K562 (cell line): Measurements from ENCODE around the gene MAP4K5. TPM values are rescaled to one million over a fixed set of nuclear protein-coding genes. Genes with fewer than 3 reads are reported as not detected.

Source experiments
- ATAC-seq: fragments of 200-7000 bp; cut with Tn5 transposase; 3 replicates; pipeline ENCODE4 v1.9.1; 2020; ENCODE audit warnings: moderate library complexity
- BruUV-seq: library from RNA; stranded (reverse); fragments of 400-500 nt; replicated peaks from 2 replicates; lab custom pipeline; 2021; lab: Mats Ljungman, UMichigan
- CTCF ChIA-PET: fragments of 300-600 bp; formaldehyde crosslinking; extraction: SDS; loops from one replicate; lab custom pipeline; 2021; ENCODE audit warnings: low intra/inter-chr PET ratio; lab: Yijun Ruan, JAX
- POLR2A ChIA-PET: fragments of 300-600, 350-650 bp; sonication (Branson Sonifier 250); formaldehyde crosslinking; extraction: SDS; loops from one replicate; lab custom pipeline; 2021; ENCODE audit warnings: antibody characterized with exemption, inconsistent platforms; lab: Yijun Ruan, JAX
- DNase-seq, 4 experiments: peaks; one replicate each; pipeline versions ENCODE4 v3.0.0 to v3.0.0-alpha.2; 2011 to 2018; ENCODE audit warnings: low spot score in 3 of 4, mixed read lengths in 3 of 4; ENCODE audit errors: extremely low read depth in 1 of 4
- FAIRE-seq: peaks from 2 replicates; lab custom pipeline; 2011; peaks lifted over from hg19 to GRCh38; lab: Jason Lieb, UNC
- H2AFZ ChIP-seq: 2 replicates; pipeline ENCODE4 v1.6.0; 2011; ENCODE audit warnings: low read depth, low read length, control low read depth, inconsistent platforms
- H3K27ac ChIP-seq: fragments of 200-600 bp; 3 replicates; pipeline ENCODE4 v1.8.0; 2011; ENCODE audit warnings: low read depth, mild to moderate bottlenecking, control low read depth, inconsistent platforms, low read length, moderate library complexity, mixed read lengths; ENCODE audit errors: extremely low read depth
- H3K27me3 ChIP-seq, 2 experiments: fragments of 300-600 bp in 1 of 2; 2 replicates in 1 of 2; 3 replicates in 1 of 2; pipeline versions ENCODE4 v1.6.0 to v1.8.0; 2011; ENCODE audit warnings: inconsistent platforms in 2 of 2, low read length in 2 of 2, mild to moderate bottlenecking in 1 of 2, mixed read lengths in 1 of 2, moderate library complexity in 1 of 2; ENCODE audit not compliant: control insufficient read depth in 2 of 2, insufficient read depth in 2 of 2
- H3K36me3 ChIP-seq: fragments of 300-600 bp; 3 replicates; pipeline ENCODE4 v1.8.0; 2011; ENCODE audit warnings: mild to moderate bottlenecking, low read length, inconsistent platforms; ENCODE audit not compliant: control insufficient read depth, insufficient read depth
- H3K4me1 ChIP-seq, 2 experiments: fragments of 200-600 bp in 1 of 2; replicated peaks in 1 of 2; 2 replicates in 1 of 2; 3 replicates in 1 of 2; pipeline versions ENCODE4 v1.5.1 to v1.8.0; 2011; ENCODE audit warnings: inconsistent platforms in 2 of 2, low read length in 2 of 2, mild to moderate bottlenecking in 1 of 2, mixed read lengths in 1 of 2, moderate library complexity in 1 of 2; ENCODE audit not compliant: control insufficient read depth in 2 of 2, insufficient read depth in 2 of 2
- H3K4me2 ChIP-seq: 2 replicates; pipeline ENCODE4 v1.6.1; 2011; ENCODE audit warnings: low read length, control low read depth, inconsistent platforms, mixed read lengths; ENCODE audit not compliant: insufficient read depth
- H3K4me3 ChIP-seq: fragments of 200-600 bp; sonication (generic), shearing (Covaris generic); 2 replicates; pipeline ENCODE4 v1.5.1; 2016; ENCODE audit warnings: control low read depth, inconsistent platforms
- H3K79me2 ChIP-seq: fragments of 200-600 bp; 3 replicates; pipeline ENCODE4 v1.8.0; 2011; ENCODE audit warnings: low read length, inconsistent platforms; ENCODE audit not compliant: control insufficient read depth, insufficient read depth
- H3K9ac ChIP-seq, 2 experiments: 2 replicates each; pipeline versions ENCODE4 v1.6.0 to v1.6.1; 2011; ENCODE audit warnings: low read depth in 2 of 2, low read length in 2 of 2, control low read depth in 1 of 2, inconsistent platforms in 1 of 2, mild to moderate bottlenecking in 1 of 2, mixed read lengths in 1 of 2; ENCODE audit not compliant: insufficient read depth in 1 of 2
- H3K9me1 ChIP-seq: one replicate; pipeline ENCODE4 v1.6.0; 2011; ENCODE audit warnings: inconsistent platforms, mild to moderate bottlenecking, low read length, moderate library complexity; ENCODE audit not compliant: control insufficient read depth, insufficient read depth
- H3K9me3 ChIP-seq: replicated peaks from 2 replicates; pipeline ENCODE4 v1.5.1; 2011; ENCODE audit warnings: low read depth, low read length, inconsistent platforms; ENCODE audit not compliant: control insufficient read depth, insufficient read depth
- H4K20me1 ChIP-seq: replicated peaks from 2 replicates; pipeline ENCODE4 v1.6.1; 2011; ENCODE audit warnings: low read length, inconsistent platforms, mixed read lengths; ENCODE audit not compliant: control insufficient read depth, insufficient read depth
- COPS2 ChIP-seq: fragments of 450-650 bp; conservative IDR thresholded peaks from 2 replicates; pipeline ENCODE4 v1.6.1; 2016; ENCODE audit warnings: mild to moderate bottlenecking, moderate library complexity
- FOXM1 ChIP-seq, 2 experiments: fragments of 450-650 bp in 1 of 2; sonication (generic) in 1 of 2; formaldehyde crosslinking in 1 of 2; IDR thresholded peaks; 2 replicates each; pipeline versions ENCODE4 v1.6.1 to v1.9.0; 2017 to 2022; ENCODE audit warnings: low read depth in 2 of 2, mild to moderate bottlenecking in 2 of 2, missing genetic modification reagents in 1 of 2, moderate library complexity in 1 of 2
- NCOA6 ChIP-seq: fragments of 450-650 bp; IDR thresholded peaks from 2 replicates; pipeline ENCODE4 v1.6.1; 2017; ENCODE audit warnings: mild to moderate bottlenecking
- NFIX ChIP-seq: fragments of 250-450 bp; sonication (Bioruptor Pico); IDR thresholded peaks from 2 replicates; pipeline ENCODE4 v1.4.0; 2020; ENCODE audit warnings: low read depth, mild to moderate bottlenecking, moderate library complexity
- SMARCE1 ChIP-seq: fragments of 450-650 bp; IDR thresholded peaks from 2 replicates; pipeline ENCODE4 v1.7.1; 2016; ENCODE audit warnings: mild to moderate bottlenecking
- TBL1XR1 ChIP-seq, 2 experiments: IDR thresholded peaks; 2 replicates each; pipeline ENCODE4 v1.6.1; 2012; ENCODE audit warnings: improper control_type of control experiment in 2 of 2, low read length in 2 of 2, mild to moderate bottlenecking in 1 of 2
- ZFP1 ChIP-seq: fragments of 450-650 bp; formaldehyde crosslinking; IDR thresholded peaks from 2 replicates; pipeline ENCODE4 v1.4.0; 2020; ENCODE audit warnings: mild to moderate bottlenecking, mixed read lengths
- ZNF695 ChIP-seq: fragments of 450-650 bp; formaldehyde crosslinking; IDR thresholded peaks from 2 replicates; pipeline ENCODE4 v1.4.0; 2020; ENCODE audit warnings: mild to moderate bottlenecking, moderate library complexity
- ZNF778 ChIP-seq: fragments of 450-650 bp; formaldehyde crosslinking; IDR thresholded peaks from 2 replicates; pipeline ENCODE4 v1.4.0; 2020; ENCODE audit warnings: mild to moderate bottlenecking, moderate library complexity
- WGBS: fragments of 100-300 bp; shearing (Covaris generic); methylation state at CpG from one replicate; pipeline ENCODE4 v1.1.6; 2016; ENCODE audit warnings: low coverage, mixed read lengths; ENCODE audit not compliant: insufficient coverage; ENCODE audit errors: missing lambda C conversion rate; 5-methylcytosine and 5-hydroxymethylcytosine counted together
- in situ Hi-C: fragments of 300-500 bp; cut with MboI; formaldehyde crosslinking; loops from 4 replicates; pipeline ENCODE4 v1.15.0; 2018; ENCODE audit warnings: inconsistent platforms, mixed read lengths
- intact Hi-C: fragments of 100-400 bp; cut with micrococcal nuclease; formaldehyde crosslinking; loops from 2 replicates; pipeline ENCODE4 v1.14.2; 2022
- polyA plus RNA-seq, 8 experiments: library from polyadenylated mRNA; depleted of rRNA in 4 of 8; stranded (reverse) in 5 of 8; unstranded in 3 of 8; fragments of >200 nt; fragmentation: Nextera tagmentation in 2 of 8; fragmentation: Illumina TruSeq in 1 of 8; extraction: Ambion mirVana in 2 of 8; extraction: Trizol in 1 of 8; gene quantifications; 2 replicates each; pipeline versions ENCODE4 v1.2.1 to v1.2.3, GENCODE V29; 2011 to 2014; ENCODE audit warnings: inconsistent platforms in 1 of 8, missing spikeins in 1 of 8
- total RNA-seq, 7 experiments: library from RNA; depleted of rRNA in 6 of 7; stranded (reverse); fragments of >200 nt in 6 of 7; fragmentation: Illumina TruSeq in 2 of 7; extraction: Trizol in 2 of 7; gene quantifications; 2 replicates each; pipeline versions ENCODE4 v1.2.1 to v1.2.3, GENCODE V29; 2011 to 2021; ENCODE audit warnings: low replicate concordance in 1 of 7
- TF ChIP-seq, protein P1 (sequence below): fragments of 200-800 bp; sonication (Bioruptor generic); IDR thresholded peaks from 2 replicates; pipeline ENCODE4 v1.6.1; 2017; ENCODE audit warnings: missing genetic modification characterization, missing compliant biosample characterization
- TF ChIP-seq, protein P2 (sequence below): fragments of 250-450 bp; sonication (Bioruptor Pico); IDR thresholded peaks from 2 replicates; pipeline ENCODE4 v1.8.0; 2021; ENCODE audit warnings: mild to moderate bottlenecking, moderate library complexity

Gene MAP4K5
- total and polyA plus RNA-seq, 9 of the 15 experiments (the other 6 are each of a cell fraction or from before 2014, with no cell fraction given) = 5.9 to 29.4 (median 18.0) TPM

DNA sequence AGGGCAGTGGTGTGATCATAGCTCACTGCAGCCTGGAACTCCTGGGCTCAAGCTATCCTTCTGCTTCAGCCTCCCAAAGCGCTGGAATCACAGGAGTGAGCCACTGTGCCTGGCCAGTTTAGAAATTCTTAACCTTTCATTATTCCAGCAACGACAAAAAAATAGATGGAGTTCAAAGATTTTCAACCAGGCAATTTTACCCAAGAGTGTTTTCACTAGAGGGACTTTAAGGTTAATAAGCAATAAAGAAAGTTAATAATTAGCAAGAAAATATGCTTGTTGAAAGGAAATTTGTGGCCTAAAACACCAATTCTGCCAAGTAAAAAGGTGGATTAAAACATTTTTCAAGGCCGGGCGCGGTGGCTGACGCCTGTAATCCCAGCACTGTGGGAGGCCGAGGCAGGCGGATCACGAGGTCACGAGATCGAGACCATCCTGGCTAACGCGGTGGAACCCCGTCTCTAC lies 150.5 kb downstream of the MAP4K5 start:
- intact Hi-C loops (no loop called here), in situ Hi-C loops (no loop called here)
- Histone ChIP-seq H3K27me3 (no peaks in the 10 kb centered on the region), H3K4me1 (no peaks in the 10 kb centered on the region), H3K4me3 (no peak overlapping the region), H3K9ac (no peak overlapping the region), H3K9me1 (no peaks in the 10 kb centered on the region), H3K4me2 (no peak overlapping the region), H3K36me3 (peaks cover 10% of the 10 kb centered on the region; the same call in 1 of the 3 replicates), H3K27ac (no peak overlapping the region), H3K79me2 (no peaks in the 10 kb centered on the region), H3K9me3 (no peaks in the 10 kb centered on the region), H2AFZ (no peak overlapping the region), H4K20me1 (0 out of 2 replicates have a peak, but pooled peaks cover 3% of the 10 kb centered on the region)
- CTCF ChIA-PET = no interaction called here
- BruUV-seq = no TSS peak
- WGBS = 96% methylated on average over 2 of the region's 14 CpGs
- FAIRE-seq = no peak
- POLR2A ChIA-PET = no interaction called here
- no peak for ATAC-seq
- TF ChIP-seq, protein P1, sequence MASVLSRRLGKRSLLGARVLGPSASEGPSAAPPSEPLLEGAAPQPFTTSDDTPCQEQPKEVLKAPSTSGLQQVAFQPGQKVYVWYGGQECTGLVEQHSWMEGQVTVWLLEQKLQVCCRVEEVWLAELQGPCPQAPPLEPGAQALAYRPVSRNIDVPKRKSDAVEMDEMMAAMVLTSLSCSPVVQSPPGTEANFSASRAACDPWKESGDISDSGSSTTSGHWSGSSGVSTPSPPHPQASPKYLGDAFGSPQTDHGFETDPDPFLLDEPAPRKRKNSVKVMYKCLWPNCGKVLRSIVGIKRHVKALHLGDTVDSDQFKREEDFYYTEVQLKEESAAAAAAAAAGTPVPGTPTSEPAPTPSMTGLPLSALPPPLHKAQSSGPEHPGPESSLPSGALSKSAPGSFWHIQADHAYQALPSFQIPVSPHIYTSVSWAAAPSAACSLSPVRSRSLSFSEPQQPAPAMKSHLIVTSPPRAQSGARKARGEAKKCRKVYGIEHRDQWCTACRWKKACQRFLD (CRISPR knock-in tag) = no peak
- TF ChIP-seq NFIX (CRISPR knock-in tag) = no peak
- TF ChIP-seq SMARCE1 = no peak
- TF ChIP-seq, protein P2, sequence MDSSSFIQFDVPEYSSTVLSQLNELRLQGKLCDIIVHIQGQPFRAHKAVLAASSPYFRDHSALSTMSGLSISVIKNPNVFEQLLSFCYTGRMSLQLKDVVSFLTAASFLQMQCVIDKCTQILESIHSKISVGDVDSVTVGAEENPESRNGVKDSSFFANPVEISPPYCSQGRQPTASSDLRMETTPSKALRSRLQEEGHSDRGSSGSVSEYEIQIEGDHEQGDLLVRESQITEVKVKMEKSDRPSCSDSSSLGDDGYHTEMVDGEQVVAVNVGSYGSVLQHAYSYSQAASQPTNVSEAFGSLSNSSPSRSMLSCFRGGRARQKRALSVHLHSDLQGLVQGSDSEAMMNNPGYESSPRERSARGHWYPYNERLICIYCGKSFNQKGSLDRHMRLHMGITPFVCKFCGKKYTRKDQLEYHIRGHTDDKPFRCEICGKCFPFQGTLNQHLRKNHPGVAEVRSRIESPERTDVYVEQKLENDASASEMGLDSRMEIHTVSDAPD (CRISPR knock-in tag) = no peak
- no peak for TF ChIP-seq TBL1XR1 (IDR thresholded peaks at IDR 0.05; ENCODE audit: low read length in 2 of 2)
- TF ChIP-seq NCOA6 = no peak
- TF ChIP-seq FOXM1 (IDR thresholded peaks at IDR 0.05; ENCODE audit: low read depth) = no peak
- TF ChIP-seq FOXM1 (CRISPR knock-in tag; IDR thresholded peaks at IDR 0.05; ENCODE audit: low read depth) = no peak
- no peak for TF ChIP-seq COPS2
- no peak for TF ChIP-seq ZNF695 (CRISPR knock-in tag)
- TF ChIP-seq ZNF778 = no peak
- no peak for TF ChIP-seq ZFP1 (CRISPR knock-in tag)
- no peak for DNase-seq
